Astrocyte (in vitro differentiated cells and primary cell): ENCODE measurements around the gene HTR3B.

Experiments used
- CTCF ChIP-seq: IDR thresholded peaks from 2 replicates; pipeline ENCODE4 v1.5.1; 2011; ENCODE audit warnings: low read depth, mild to moderate bottlenecking, inconsistent platforms, low read length, moderate library complexity; ENCODE audit not compliant: insufficient read depth
- EZH2 ChIP-seq: IDR thresholded peaks from 2 replicates; pipeline ENCODE4 v1.6.1; 2012; ENCODE audit warnings: mild to moderate bottlenecking, low read length, inconsistent platforms; ENCODE audit not compliant: insufficient read depth

DNA sequence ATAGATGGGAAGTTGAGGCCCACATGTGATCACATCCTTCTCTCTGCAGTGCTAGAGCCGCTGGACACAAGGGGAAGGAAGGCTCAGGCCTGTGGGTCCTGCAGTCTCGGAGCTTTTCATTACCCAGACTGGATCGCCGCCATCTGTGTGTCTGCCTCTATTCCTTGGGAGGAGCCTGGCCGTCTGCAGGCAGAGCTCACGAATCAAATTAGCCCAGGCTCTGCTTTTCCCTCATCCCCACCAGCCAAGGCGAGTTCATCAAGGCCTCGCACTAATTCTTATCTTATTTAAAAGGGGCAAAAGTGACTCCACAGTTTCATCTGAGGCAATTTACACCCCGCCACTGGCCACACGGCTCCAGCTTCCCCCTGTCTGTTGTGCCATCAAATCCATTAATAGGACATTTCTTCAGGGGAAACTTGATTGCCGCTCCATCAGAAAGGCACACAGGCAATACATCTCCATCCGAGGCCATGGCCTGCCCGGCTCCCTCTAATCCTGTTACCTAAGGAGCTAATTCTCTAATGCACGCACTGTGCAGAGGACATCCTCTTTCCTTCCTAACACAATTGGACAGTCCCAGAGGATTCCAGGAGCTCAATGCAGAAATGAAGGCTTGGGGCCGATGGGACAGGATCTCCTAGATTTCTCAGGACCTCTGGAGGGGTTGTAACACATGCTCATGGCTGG, 67.1 kb downstream of the HTR3B start:
- TF ChIP-seq CTCF (no peak), EZH2 (no peak)
